ENCODE data around the gene MAML3.

- TF ChIP-seq POLR2A (IDR thresholded peaks at IDR 0.05; ENCODE audit: low read length) = no peak
- TF ChIP-seq GATA1 (IDR thresholded peaks at IDR 0.05; ENCODE audit: low read depth, low read length) = no peak
These were observed 419.6 kb downstream of the MAML3 start for GRCh38 chr4:139734201-139734874.
